Fibroblast of pulmonary artery (primary cell): Measurements from ENCODE around the gene KIZ.

ENCODE experiments used
- DNase-seq: peaks from one replicate; pipeline ENCODE4 v3.0.0-alpha.2; 2010; ENCODE audit warnings: low read depth
- H3K4me3 ChIP-seq: replicated peaks from 2 replicates; pipeline ENCODE4 v1.5.1; 2011; ENCODE audit warnings: low read depth, mild to moderate bottlenecking, control low read depth, low read length, moderate library complexity
- TF ChIP-seq, protein P1 (sequence below): IDR thresholded peaks from 2 replicates; pipeline ENCODE4 v1.5.1; 2011; ENCODE audit warnings: mild to moderate bottlenecking, control low read depth, low read length, inconsistent platforms; ENCODE audit errors: missing control alignments

Gene KIZ

DNA sequence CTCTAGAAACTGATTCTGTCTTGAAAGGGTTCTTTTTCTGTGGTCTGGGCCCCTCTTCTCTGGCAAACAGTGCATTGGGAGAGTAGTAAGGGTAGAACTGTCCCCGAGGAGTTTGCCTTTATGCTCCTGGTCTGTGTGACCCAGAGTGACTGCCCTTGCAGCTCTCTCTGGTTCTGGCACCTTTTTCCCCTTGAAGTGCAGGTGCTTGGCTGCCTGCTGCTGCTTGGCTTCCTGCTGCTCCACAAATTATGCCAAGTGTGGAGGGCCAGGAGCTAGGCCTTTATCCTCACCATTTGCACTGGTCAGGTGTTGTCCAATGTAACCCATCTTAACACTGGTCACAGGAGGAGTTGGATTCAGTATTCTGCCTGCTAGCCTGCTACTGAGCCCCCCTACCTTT is 11.2 kb downstream of the KIZ start:
- DNase-seq: no peak
- TF ChIP-seq, protein P1, sequence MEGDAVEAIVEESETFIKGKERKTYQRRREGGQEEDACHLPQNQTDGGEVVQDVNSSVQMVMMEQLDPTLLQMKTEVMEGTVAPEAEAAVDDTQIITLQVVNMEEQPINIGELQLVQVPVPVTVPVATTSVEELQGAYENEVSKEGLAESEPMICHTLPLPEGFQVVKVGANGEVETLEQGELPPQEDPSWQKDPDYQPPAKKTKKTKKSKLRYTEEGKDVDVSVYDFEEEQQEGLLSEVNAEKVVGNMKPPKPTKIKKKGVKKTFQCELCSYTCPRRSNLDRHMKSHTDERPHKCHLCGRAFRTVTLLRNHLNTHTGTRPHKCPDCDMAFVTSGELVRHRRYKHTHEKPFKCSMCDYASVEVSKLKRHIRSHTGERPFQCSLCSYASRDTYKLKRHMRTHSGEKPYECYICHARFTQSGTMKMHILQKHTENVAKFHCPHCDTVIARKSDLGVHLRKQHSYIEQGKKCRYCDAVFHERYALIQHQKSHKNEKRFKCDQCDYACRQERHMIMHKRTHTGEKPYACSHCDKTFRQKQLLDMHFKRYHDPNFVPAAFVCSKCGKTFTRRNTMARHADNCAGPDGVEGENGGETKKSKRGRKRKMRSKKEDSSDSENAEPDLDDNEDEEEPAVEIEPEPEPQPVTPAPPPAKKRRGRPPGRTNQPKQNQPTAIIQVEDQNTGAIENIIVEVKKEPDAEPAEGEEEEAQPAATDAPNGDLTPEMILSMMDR: no peak

DNA sequence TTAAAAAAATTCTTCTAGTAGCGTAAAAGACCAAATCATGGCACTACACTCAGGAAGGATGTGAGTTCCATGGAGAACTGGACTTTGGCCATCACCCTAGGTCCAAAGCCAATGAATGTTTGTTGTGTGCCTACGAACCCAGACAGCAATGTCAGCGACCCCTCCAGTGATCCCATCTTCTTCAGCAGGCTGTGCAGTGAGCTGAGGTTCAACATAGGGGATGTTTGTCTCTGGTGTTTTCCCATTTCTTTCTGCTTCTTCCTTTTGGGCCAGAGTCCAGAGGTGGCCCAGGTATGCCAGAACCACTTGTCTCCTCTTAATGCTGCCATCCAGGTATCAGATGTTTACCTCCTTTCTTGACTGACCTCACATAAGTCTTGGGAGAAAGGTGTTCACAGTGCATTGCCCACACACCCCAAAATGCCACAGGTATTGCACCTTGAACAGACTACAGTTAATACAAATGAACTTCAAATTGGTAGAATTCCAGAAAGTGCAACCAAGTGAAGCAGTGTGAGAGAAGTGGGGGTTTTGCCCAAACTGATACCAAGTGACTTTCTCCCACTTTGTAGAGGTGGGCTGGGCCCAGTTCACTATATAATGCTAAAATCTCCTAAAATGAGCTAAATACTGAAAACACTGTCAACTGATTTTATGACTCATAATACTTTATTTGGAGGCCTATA is 14.1 kb downstream of the KIZ start:
- no peak for DNase-seq
- TF ChIP-seq, protein P1: no peak
- H3K4me3 ChIP-seq: no peak overlapping the region

More for the DNA sequence above, 11.2 kb downstream of the KIZ start:
- no peak overlapping the region for H3K4me3 ChIP-seq

DNA sequence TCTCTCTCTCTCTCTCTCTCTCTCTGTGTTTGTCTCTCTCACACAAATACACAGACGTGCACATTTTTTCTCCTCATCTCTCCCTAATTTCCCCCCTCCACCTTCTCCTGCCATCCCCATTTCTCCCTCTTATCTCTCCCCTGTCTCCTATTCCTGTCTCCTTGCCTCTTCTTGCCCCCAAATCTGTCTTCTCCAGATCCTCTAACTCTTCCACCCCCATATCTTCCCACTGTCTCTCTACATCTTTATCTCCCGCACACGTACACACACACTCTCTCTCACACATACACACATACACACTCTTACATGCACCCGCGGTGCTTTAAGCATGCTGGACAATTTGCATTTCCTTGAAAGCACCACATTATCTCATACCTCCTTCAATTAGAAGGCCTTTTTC is 15.9 kb downstream of the KIZ start:
- DNase-seq: no peak
- TF ChIP-seq, protein P1: no peak
- H3K4me3 ChIP-seq: no peak overlapping the region

DNA sequence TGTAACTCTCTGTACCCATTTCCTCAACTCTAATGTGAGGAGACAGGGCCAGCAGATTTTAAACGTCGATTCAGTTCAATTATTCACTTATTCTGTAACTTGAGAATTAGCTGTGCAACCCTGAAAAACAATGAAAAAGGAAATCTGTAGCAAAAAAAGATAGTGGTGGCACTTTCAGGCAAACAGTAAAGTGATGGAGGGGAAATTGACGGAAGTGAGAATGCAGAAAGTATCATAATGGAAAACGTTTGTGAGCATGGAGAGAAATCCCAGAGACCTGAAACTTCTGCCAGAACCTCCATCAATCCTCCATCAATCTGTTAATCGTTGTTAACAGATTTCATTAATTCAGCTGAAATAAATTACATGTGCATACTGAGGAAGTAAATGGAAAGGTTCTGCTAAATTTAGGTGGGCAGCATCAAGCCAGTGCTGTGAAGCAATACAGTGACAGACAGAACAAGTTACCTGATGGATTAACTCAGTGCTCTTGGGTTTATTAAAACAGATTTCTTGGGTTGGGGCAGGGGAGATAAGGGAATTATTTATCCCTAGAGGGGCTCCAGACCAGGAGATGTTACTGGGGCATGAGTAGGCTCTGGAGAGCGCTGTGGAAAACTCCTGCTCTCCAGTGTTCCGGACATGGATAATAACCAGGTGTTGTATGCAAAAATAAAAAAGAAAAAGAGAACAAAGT is 17.5 kb downstream of the KIZ start:
- TF ChIP-seq, protein P1: no peak
- H3K4me3 ChIP-seq: no peak overlapping the region
- DNase-seq: no peak

DNA sequence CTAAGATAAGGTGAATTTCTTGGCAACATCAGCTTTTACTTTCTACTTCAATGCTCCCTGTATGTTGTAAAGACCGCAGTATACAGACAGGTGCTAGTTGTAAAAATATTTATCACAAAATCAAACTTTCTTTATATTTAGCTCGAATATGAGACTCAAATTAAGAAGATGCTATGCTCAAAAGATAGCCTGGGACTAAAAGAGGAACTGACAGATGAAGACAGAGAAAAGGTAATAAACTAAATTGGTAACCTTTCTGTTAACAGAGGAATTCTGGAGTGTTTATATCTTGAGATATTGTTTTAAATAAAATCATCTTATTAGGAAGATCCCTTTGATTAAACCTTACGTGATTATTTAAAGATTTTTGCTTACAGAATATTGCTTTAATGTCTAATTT is 19.5 kb downstream of the KIZ start:
- DNase-seq: no peak
- TF ChIP-seq, protein P1: no peak
- no peak overlapping the region for H3K4me3 ChIP-seq

DNA sequence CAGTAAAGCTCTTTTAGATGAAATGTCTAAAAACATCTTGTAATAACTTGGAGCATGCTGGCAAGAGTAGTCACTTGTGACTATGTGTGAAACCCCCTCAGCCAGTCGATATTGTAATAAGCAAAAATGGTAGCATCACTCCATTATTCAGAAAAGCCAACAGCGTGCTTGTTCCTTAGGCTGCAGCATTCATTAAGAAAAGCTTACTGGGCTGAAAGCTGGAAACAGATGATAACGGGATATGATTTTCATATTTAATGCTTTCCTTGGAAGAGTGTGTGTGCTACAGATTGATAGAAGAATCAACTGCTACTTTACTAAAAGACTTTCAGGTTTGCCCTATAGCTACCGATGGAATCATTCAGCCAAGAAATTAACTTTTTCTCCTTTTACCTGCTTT is 20.3 kb downstream of the KIZ start:
- H3K4me3 ChIP-seq: no peak overlapping the region
- no peak for DNase-seq
- TF ChIP-seq, protein P1: no peak
